Keratinocyte (primary cell): Measurements from ENCODE around the gene ACACA. TPM values are rescaled to one million over a fixed set of nuclear protein-coding genes. Genes with fewer than 3 reads are reported as not detected.

Experiments used
- DNase-seq: peaks from one replicate; pipeline ENCODE4 v3.0.0-alpha.2; 2011; ENCODE audit warnings: low read depth, missing footprints, low spot score
- FAIRE-seq: peaks from 2 replicates; lab custom pipeline; 2011; peaks lifted over from hg19 to GRCh38; lab: Jason Lieb, UNC
- H2AFZ ChIP-seq: 2 replicates; pipeline ENCODE4 v1.6.0; 2012; ENCODE audit warnings: low read length, control low read depth, inconsistent platforms; ENCODE audit not compliant: control insufficient read depth
- H3K27ac ChIP-seq: 2 replicates; pipeline ENCODE4 v1.5.1; 2011; ENCODE audit warnings: low read length; ENCODE audit not compliant: control insufficient read depth, insufficient read depth
- H3K27me3 ChIP-seq: 3 replicates; pipeline ENCODE4 v1.6.0; 2011; ENCODE audit warnings: low read length; ENCODE audit not compliant: control insufficient read depth, insufficient read depth; ENCODE audit errors: extremely low read depth
- H3K36me3 ChIP-seq, 2 experiments: 2 replicates in 1 of 2; 3 replicates in 1 of 2; pipeline ENCODE4 v1.5.1; 2011; ENCODE audit warnings: low read length in 2 of 2, mild to moderate bottlenecking in 1 of 2; ENCODE audit not compliant: control insufficient read depth in 2 of 2, insufficient read depth in 2 of 2; ENCODE audit errors: extremely low read depth in 1 of 2
- H3K4me1 ChIP-seq: 3 replicates; pipeline ENCODE4 v1.5.1; 2011; ENCODE audit warnings: low read length; ENCODE audit not compliant: control insufficient read depth, insufficient read depth; ENCODE audit errors: extremely low read depth
- H3K4me2 ChIP-seq: 3 replicates; pipeline ENCODE4 v1.6.0; 2011; ENCODE audit warnings: low read depth, low read length; ENCODE audit not compliant: control insufficient read depth, insufficient read depth; ENCODE audit errors: extremely low read depth
- H3K4me3 ChIP-seq, 3 experiments: fragments of 200-600 bp in 1 of 3; sonication (generic) in 1 of 3; 2 replicates in 2 of 3; 3 replicates in 1 of 3; pipeline ENCODE4 v1.5.1; 2011 to 2016; ENCODE audit warnings: low read length in 3 of 3, mild to moderate bottlenecking in 3 of 3, control low read depth in 2 of 3, inconsistent platforms in 1 of 3, low read depth in 1 of 3, mixed read lengths in 1 of 3, mixed run types in 1 of 3, moderate library complexity in 1 of 3; ENCODE audit not compliant: control insufficient read depth in 2 of 3, insufficient read depth in 2 of 3; ENCODE audit errors: extremely low read depth in 1 of 3
- H3K79me2 ChIP-seq: 2 replicates; pipeline ENCODE4 v1.6.0; 2012; ENCODE audit warnings: low read length; ENCODE audit not compliant: control insufficient read depth, insufficient read depth
- H3K9ac ChIP-seq: 3 replicates; pipeline ENCODE4 v1.6.0; 2011; ENCODE audit warnings: low read length; ENCODE audit not compliant: control insufficient read depth, insufficient read depth; ENCODE audit errors: extremely low read depth
- H3K9me1 ChIP-seq: 3 replicates; pipeline ENCODE4 v1.6.0; 2011; ENCODE audit warnings: low read length; ENCODE audit not compliant: control insufficient read depth, insufficient read depth; ENCODE audit errors: extremely low read depth
- H3K9me3 ChIP-seq: 2 replicates; pipeline ENCODE4 v1.5.1; 2012; ENCODE audit warnings: low read depth, low read length; ENCODE audit not compliant: control insufficient read depth
- H4K20me1 ChIP-seq: 3 replicates; pipeline ENCODE4 v1.6.0; 2011; ENCODE audit warnings: low read length; ENCODE audit not compliant: control insufficient read depth, insufficient read depth; ENCODE audit errors: extremely low read depth
- CTCF ChIP-seq, 3 experiments: IDR thresholded peaks in 1 of 3; conservative IDR thresholded peaks in 1 of 3; optimal IDR thresholded peaks in 1 of 3; 2 replicates in 2 of 3; 3 replicates in 1 of 3; pipeline versions ENCODE3 to v1.5.1; 2011; ENCODE audit warnings: low read length in 3 of 3, mild to moderate bottlenecking in 3 of 3, moderate library complexity in 2 of 3, control low read depth in 1 of 3, inconsistent platforms in 1 of 3; ENCODE audit not compliant: insufficient read depth in 2 of 3; ENCODE audit errors: extremely low read depth in 1 of 3
- EZH2 ChIP-seq: IDR thresholded peaks from one replicate; pipeline ENCODE4 v1.6.1; 2012; ENCODE audit warnings: inconsistent platforms, mild to moderate bottlenecking, low read length, moderate library complexity
- dilution Hi-C: fragments of 300-500 bp; cut with MboI; formaldehyde crosslinking; loops from one replicate; pipeline ENCODE4 v1.7.0; 2020; ENCODE audit warnings: low sequenced_read_pairs; ENCODE audit not compliant: extremely low pct_ligation_motif_present
- polyA plus RNA-seq, 5 experiments: library from polyadenylated mRNA; depleted of rRNA in 3 of 5; stranded (reverse) in 3 of 5; stranded (forward) in 1 of 5; unstranded in 1 of 5; fragments of >200 nt; gene quantifications; 1 replicate in 1 of 5; 2 replicates in 3 of 5; 3 replicates in 1 of 5; pipeline versions ENCODE4 v1.2.1 to v1.2.3, GENCODE V29; 2011 to 2012; ENCODE audit warnings: missing spikeins in 2 of 5, low read depth in 1 of 5, low replicate concordance in 1 of 5

ACACA gene
- polyA plus RNA-seq, 1 donor (not counting 4 experiments of a cell fraction or from before 2014, with no cell fraction given) = 85.8 TPM

GRCh38 chr17:37276475-37276874, 130.2 kb downstream of the ACACA start:
- Histone ChIP-seq H3K9me1 (no peaks in the 10 kb centered on the region), H3K4me2 (no peak overlapping the region), H3K9me3 (no peaks in the 10 kb centered on the region), H3K79me2 (no peaks in the 10 kb centered on the region), H3K27ac (no peak overlapping the region), H3K4me1 (peaks cover 9% of the 10 kb centered on the region), H2AFZ (no peak overlapping the region), H3K36me3 (peaks cover 23 to 42% of the 10 kb centered on the region in 2 experiments), H3K4me3 (no peak overlapping the region), H3K9ac (no peak overlapping the region), H4K20me1 (no peaks in the 10 kb centered on the region), H3K27me3 (no peaks in the 10 kb centered on the region)
- TF ChIP-seq CTCF (optimal IDR thresholded peaks at IDR 0.05 in 1 of 3, IDR thresholded peaks at IDR 0.05 in 1 of 3, conservative IDR thresholded peaks at IDR 0.05 in 1 of 3; ENCODE audit: extremely low read depth in 1 of 3, insufficient read depth in 2 of 3, low read length in 3 of 3) (no peak), EZH2 (no peak)
- FAIRE-seq (no peak), DNase-seq (no peak)
- dilution Hi-C loops = no loop called here

- Histone ChIP-seq H3K4me1 (peaks cover 9% of the 10 kb centered on the region), H4K20me1 (no peaks in the 10 kb centered on the region), H3K4me3 (no peak overlapping the region), H3K27ac (no peak overlapping the region), H3K9ac (no peak overlapping the region), H2AFZ (no peak overlapping the region), H3K36me3 (peaks cover 27 to 46% of the 10 kb centered on the region in 2 experiments), H3K4me2 (no peak overlapping the region), H3K9me1 (no peaks in the 10 kb centered on the region), H3K79me2 (no peaks in the 10 kb centered on the region), H3K9me3 (no peaks in the 10 kb centered on the region), H3K27me3 (no peaks in the 10 kb centered on the region)
- TF ChIP-seq EZH2 (no peak), CTCF (optimal IDR thresholded peaks at IDR 0.05 in 1 of 3, IDR thresholded peaks at IDR 0.05 in 1 of 3, conservative IDR thresholded peaks at IDR 0.05 in 1 of 3; ENCODE audit: extremely low read depth in 1 of 3, insufficient read depth in 2 of 3, low read length in 3 of 3) (no peak)
- dilution Hi-C loops = no loop called here
- DNase-seq = no peak
- FAIRE-seq = no peak
Measured at GRCh38 chr17:37274461-37274860, 132.2 kb downstream of the ACACA start.
